H1 (cell line): Measurements from ENCODE around the gene ATXN1L.

ENCODE experiments used
- CREB1 ChIP-seq: IDR thresholded peaks from 2 replicates; pipeline ENCODE4 v1.6.1; 2012; ENCODE audit warnings: inconsistent platforms
- CTCF ChIP-seq, 3 experiments: IDR thresholded peaks; 1 replicate in 2 of 3; 2 replicates in 1 of 3; pipeline versions ENCODE4 v1.5.1 to v1.6.1; 2011; ENCODE audit warnings: low read length in 3 of 3, mild to moderate bottlenecking in 3 of 3, inconsistent platforms in 2 of 3, low read depth in 1 of 3, moderate library complexity in 1 of 3; ENCODE audit not compliant: insufficient read depth in 1 of 3; ENCODE audit errors: control extremely low read depth in 1 of 3
- MAX ChIP-seq: IDR thresholded peaks from 2 replicates; pipeline ENCODE4 v1.6.1; 2012; ENCODE audit warnings: inconsistent platforms
- POLR2A ChIP-seq, 2 experiments: IDR thresholded peaks; 1 replicate in 1 of 2; 2 replicates in 1 of 2; pipeline ENCODE4 v1.6.1; 2011; ENCODE audit warnings: low read depth in 2 of 2, low read length in 2 of 2, mild to moderate bottlenecking in 2 of 2; ENCODE audit errors: control extremely low read depth in 1 of 2
- POLR2AphosphoS5 ChIP-seq: IDR thresholded peaks from 2 replicates; pipeline ENCODE4 v1.6.1; 2011; ENCODE audit warnings: low read depth, low read length
- RAD21 ChIP-seq, 2 experiments: IDR thresholded peaks in 1 of 2; conservative IDR thresholded peaks in 1 of 2; 2 replicates each; pipeline ENCODE4 v1.6.1; 2011; ENCODE audit warnings: low read depth in 2 of 2, low read length in 2 of 2, improper control_type of control experiment in 1 of 2, inconsistent platforms in 1 of 2, mild to moderate bottlenecking in 1 of 2, moderate library complexity in 1 of 2
- SP1 ChIP-seq: IDR thresholded peaks from 2 replicates; pipeline ENCODE4 v1.6.1; 2011; ENCODE audit warnings: low read depth, low read length
- SUZ12 ChIP-seq: fragments of 200-600 bp; sonication (generic); IDR thresholded peaks from 2 replicates; pipeline ENCODE4 v1.6.1; 2012; ENCODE audit warnings: mild to moderate bottlenecking, inconsistent platforms, low read length, moderate library complexity, mixed read lengths

GRCh38 chr16:71811261-71811803 is 34.4 kb upstream of the ATXN1L start:
- TF ChIP-seq RAD21 (IDR thresholded peaks at IDR 0.05 in 1 of 2, conservative IDR thresholded peaks at IDR 0.05 in 1 of 2; ENCODE audit: low read depth in 2 of 2, low read length in 2 of 2), result no peak
- TF ChIP-seq CTCF (IDR thresholded peaks at IDR 0.05; ENCODE audit: control extremely low read depth in 1 of 3, insufficient read depth in 1 of 3, low read depth in 1 of 3, low read length in 3 of 3), result no peak
- TF ChIP-seq SUZ12, result no peak
- no peak for TF ChIP-seq MAX
- no peak for TF ChIP-seq CREB1
- TF ChIP-seq POLR2AphosphoS5, result no peak
- TF ChIP-seq POLR2A (IDR thresholded peaks at IDR 0.05; ENCODE audit: control extremely low read depth in 1 of 2, low read depth in 2 of 2, low read length in 2 of 2), result no peak
- no peak for TF ChIP-seq SP1
